Ishikawa (cell line): ENCODE measurements around the gene KXD1.

Source experiments
- CEBPB ChIP-seq: IDR thresholded peaks from 2 replicates; pipeline ENCODE4 v1.6.1; 2012
- CREB1 ChIP-seq: IDR thresholded peaks from 2 replicates; pipeline ENCODE4 v1.6.1; 2012; ENCODE audit warnings: low read depth
- EGR1 ChIP-seq: IDR thresholded peaks from 2 replicates; pipeline ENCODE4 v1.6.1; 2012
- EP300 ChIP-seq: IDR thresholded peaks from 2 replicates; pipeline ENCODE4 v1.6.1; 2012; ENCODE audit warnings: borderline replicate concordance
- FOXM1 ChIP-seq: IDR thresholded peaks from 2 replicates; pipeline ENCODE4 v1.6.1; 2012; ENCODE audit warnings: low read depth, borderline replicate concordance
- NFIC ChIP-seq: IDR thresholded peaks from 2 replicates; pipeline ENCODE4 v1.6.1; 2012
- RAD21 ChIP-seq: IDR thresholded peaks from 2 replicates; pipeline ENCODE4 v1.6.1; 2012; ENCODE audit warnings: low read depth
- TAF1 ChIP-seq: IDR thresholded peaks from 2 replicates; pipeline ENCODE4 v1.6.1; 2012; ENCODE audit warnings: low read depth, mild to moderate bottlenecking
- TCF12 ChIP-seq: IDR thresholded peaks from 2 replicates; pipeline ENCODE4 v1.6.1; 2012; ENCODE audit warnings: low read depth
- TEAD4 ChIP-seq: IDR thresholded peaks from 2 replicates; pipeline ENCODE4 v1.6.1; 2012
- YY1 ChIP-seq: IDR thresholded peaks from 2 replicates; pipeline ENCODE4 v1.6.1; 2012; ENCODE audit warnings: low read depth
- ZBTB7A ChIP-seq: IDR thresholded peaks from 2 replicates; pipeline ENCODE4 v1.6.1; 2012; ENCODE audit warnings: low read depth
- TF ChIP-seq, protein P1 (sequence below): IDR thresholded peaks from 2 replicates; pipeline ENCODE4 v1.6.1; 2012
- TF ChIP-seq, protein P2 (sequence below): IDR thresholded peaks from 2 replicates; pipeline ENCODE4 v1.6.1; 2012
- TF ChIP-seq, protein P3 (sequence below): IDR thresholded peaks from 2 replicates; pipeline ENCODE4 v1.6.1; 2012; ENCODE audit warnings: low read depth, mild to moderate bottlenecking

KXD1 gene

DNA sequence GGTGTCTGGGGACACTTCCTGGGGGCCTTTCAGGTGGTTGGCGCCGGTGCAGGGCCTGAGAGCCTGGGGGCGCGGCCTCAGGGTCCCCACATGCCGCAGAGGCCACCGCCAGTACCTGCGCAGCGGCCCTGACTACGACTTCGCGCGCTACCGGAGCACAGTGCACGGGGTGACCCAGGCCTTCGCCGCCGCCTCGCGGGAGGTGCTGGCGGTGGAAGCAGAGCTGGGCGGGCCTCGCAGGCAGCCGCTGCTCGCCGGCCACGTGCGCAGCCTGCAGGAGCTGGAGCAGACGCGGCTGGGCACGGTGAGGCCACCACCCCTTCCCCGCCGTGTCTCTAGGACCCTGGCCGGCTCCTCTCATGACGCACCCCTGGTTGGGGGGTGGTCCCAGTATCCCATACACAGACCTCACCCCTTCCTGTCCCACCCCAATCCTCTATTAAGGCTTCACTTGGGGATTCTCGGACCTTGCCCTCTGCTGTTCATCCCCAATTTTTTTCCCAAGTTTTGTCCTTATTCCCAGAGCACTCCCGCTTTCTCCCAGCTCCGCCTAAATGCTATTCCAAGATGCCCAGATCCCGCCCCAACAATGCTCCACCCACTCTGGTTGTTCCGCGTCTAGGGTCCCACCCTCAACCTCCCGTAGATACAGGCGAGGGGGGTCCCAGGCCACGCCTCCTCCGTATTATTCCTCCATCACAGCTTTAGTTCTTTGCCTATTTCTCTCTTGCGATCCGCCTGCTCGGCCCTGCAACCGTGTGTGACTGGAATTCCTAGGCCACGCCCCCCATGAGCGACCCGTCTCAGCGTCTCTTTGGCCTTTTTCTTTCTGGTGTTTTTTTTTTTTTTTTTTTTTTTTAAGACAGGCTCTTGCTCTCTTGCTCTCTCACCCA lies 32.0 kb downstream of the KXD1 start:
- TF ChIP-seq TAF1 (no peak; the same call in 1 of the 2 replicates), TEAD4 (0 out of 2 replicates have a peak, but pooled peaks have one; percentile 38), YY1 (peak; percentile 22; the same call in 1 of the 2 replicates), NFIC (peak; percentile 17; the same call in 1 of the 2 replicates), EGR1 (no peak)
- TF ChIP-seq, protein P1, sequence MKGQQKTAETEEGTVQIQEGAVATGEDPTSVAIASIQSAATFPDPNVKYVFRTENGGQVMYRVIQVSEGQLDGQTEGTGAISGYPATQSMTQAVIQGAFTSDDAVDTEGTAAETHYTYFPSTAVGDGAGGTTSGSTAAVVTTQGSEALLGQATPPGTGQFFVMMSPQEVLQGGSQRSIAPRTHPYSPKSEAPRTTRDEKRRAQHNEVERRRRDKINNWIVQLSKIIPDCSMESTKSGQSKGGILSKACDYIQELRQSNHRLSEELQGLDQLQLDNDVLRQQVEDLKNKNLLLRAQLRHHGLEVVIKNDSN: peak; percentile 79
- TF ChIP-seq, protein P2, sequence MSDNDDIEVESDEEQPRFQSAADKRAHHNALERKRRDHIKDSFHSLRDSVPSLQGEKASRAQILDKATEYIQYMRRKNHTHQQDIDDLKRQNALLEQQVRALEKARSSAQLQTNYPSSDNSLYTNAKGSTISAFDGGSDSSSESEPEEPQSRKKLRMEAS: peak; percentile 100

- no peak for TF ChIP-seq TAF1
- TF ChIP-seq CREB1: no peak
- TF ChIP-seq EGR1: no peak
- TF ChIP-seq TCF12: no peak
- TF ChIP-seq, protein P1: no peak
- no peak for TF ChIP-seq RAD21
- TF ChIP-seq ZBTB7A: no peak
- TF ChIP-seq EP300: no peak
- TF ChIP-seq TEAD4: no peak
- no peak for TF ChIP-seq NFIC
- no peak for TF ChIP-seq FOXM1
- TF ChIP-seq, protein P3, sequence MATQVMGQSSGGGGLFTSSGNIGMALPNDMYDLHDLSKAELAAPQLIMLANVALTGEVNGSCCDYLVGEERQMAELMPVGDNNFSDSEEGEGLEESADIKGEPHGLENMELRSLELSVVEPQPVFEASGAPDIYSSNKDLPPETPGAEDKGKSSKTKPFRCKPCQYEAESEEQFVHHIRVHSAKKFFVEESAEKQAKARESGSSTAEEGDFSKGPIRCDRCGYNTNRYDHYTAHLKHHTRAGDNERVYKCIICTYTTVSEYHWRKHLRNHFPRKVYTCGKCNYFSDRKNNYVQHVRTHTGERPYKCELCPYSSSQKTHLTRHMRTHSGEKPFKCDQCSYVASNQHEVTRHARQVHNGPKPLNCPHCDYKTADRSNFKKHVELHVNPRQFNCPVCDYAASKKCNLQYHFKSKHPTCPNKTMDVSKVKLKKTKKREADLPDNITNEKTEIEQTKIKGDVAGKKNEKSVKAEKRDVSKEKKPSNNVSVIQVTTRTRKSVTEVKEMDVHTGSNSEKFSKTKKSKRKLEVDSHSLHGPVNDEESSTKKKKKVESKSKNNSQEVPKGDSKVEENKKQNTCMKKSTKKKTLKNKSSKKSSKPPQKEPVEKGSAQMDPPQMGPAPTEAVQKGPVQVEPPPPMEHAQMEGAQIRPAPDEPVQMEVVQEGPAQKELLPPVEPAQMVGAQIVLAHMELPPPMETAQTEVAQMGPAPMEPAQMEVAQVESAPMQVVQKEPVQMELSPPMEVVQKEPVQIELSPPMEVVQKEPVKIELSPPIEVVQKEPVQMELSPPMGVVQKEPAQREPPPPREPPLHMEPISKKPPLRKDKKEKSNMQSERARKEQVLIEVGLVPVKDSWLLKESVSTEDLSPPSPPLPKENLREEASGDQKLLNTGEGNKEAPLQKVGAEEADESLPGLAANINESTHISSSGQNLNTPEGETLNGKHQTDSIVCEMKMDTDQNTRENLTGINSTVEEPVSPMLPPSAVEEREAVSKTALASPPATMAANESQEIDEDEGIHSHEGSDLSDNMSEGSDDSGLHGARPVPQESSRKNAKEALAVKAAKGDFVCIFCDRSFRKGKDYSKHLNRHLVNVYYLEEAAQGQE: no peak
- no peak for TF ChIP-seq CEBPB
- TF ChIP-seq, protein P2: no peak
- no peak for TF ChIP-seq YY1
These were observed 32.9 kb downstream of the KXD1 start for GRCh38 chr19:18590273-18591272.

DNA sequence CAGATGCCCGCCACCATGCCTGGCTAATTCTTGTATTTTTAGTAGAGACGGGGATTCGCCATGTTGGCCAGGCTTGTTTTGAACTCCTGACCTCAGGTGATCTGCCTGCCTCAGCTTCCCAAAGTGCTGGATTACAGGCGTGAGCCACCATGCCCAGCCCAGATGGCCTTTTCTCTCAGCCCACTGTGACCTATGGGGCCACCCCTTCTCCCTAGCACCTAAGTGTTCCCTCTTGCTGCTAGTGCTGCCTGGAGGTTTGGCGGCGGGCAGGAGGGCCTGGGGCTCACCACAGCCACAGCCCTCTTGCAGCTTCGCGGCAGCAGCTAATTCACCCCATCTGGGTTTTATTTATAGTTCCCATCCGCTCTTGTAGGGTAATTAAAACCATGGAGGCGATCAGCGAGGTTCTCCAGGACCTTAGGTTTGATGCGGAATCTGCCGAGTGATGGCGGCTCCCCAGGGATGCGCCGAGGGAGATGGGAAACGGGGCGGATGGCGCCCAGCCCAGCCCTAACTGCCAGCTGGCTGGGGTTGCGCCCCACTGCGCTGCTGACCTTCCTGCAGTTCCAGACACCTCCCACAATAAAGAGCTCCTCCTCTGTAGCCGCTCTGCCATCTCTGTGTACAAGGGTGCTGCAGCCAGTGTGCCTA lies 34.2 kb downstream of the KXD1 start:
- TF ChIP-seq YY1: no peak
- TF ChIP-seq, protein P1: no peak
- TF ChIP-seq TAF1: no peak
- no peak for TF ChIP-seq EGR1
- no peak for TF ChIP-seq CEBPB
- TF ChIP-seq, protein P3: no peak

GRCh38 chr19:18593367-18594095 lies 35.9 kb downstream of the KXD1 start:
- no peak for TF ChIP-seq TAF1
- peak; percentile 86 for TF ChIP-seq NFIC
